GM19023 (cell line): ENCODE measurements around the gene DUSP10.

Experiments used
- ATAC-seq: cut with Tn5 transposase; IDR thresholded peaks from one replicate; pipeline ENCODE4 v1.9.1; 2021; ENCODE audit warnings: mild to moderate bottlenecking, moderate library complexity; ENCODE audit not compliant: unreplicated experiment

The DUSP10 gene

GRCh38 chr1:221715321-221716169, 26.3 kb downstream of the DUSP10 start:
- no peak for ATAC-seq

- no peak for ATAC-seq
Observed at GRCh38 chr1:221714227-221715152, 27.4 kb downstream of the DUSP10 start.

GRCh38 chr1:221712776-221713431, 29.0 kb downstream of the DUSP10 start:
- ATAC-seq = peak; percentile 57

- peak; percentile 45 for ATAC-seq
Observed at GRCh38 chr1:221712198-221712684, 29.6 kb downstream of the DUSP10 start.

GRCh38 chr1:221711656-221712055, 30.2 kb downstream of the DUSP10 start:
- ATAC-seq = no peak

GRCh38 chr1:221711063-221711577, 30.8 kb downstream of the DUSP10 start:
- no peak for ATAC-seq

GRCh38 chr1:221709854-221710253, 32.0 kb downstream of the DUSP10 start:
- ATAC-seq = no peak

GRCh38 chr1:221708987-221709386, 32.9 kb downstream of the DUSP10 start:
- ATAC-seq = peak; percentile 36

- ATAC-seq = peak; percentile 48
Observed at GRCh38 chr1:221708076-221708571, 33.8 kb downstream of the DUSP10 start.

GRCh38 chr1:221706876-221707582, 34.9 kb downstream of the DUSP10 start:
- no peak for ATAC-seq

- ATAC-seq = no peak
Observed at GRCh38 chr1:221706191-221706590, 35.7 kb downstream of the DUSP10 start.

- ATAC-seq = no peak
Observed at GRCh38 chr1:221704306-221704705, 37.6 kb downstream of the DUSP10 start.

- no peak for ATAC-seq
Observed at GRCh38 chr1:221701570-221702186, 40.2 kb downstream of the DUSP10 start.

- ATAC-seq = no peak
Observed at GRCh38 chr1:221700948-221701347, 40.9 kb downstream of the DUSP10 start.

GRCh38 chr1:221700536-221700935, 41.4 kb downstream of the DUSP10 start:
- no peak for ATAC-seq

GRCh38 chr1:221699978-221700519, 41.8 kb downstream of the DUSP10 start:
- no peak for ATAC-seq

- ATAC-seq = no peak
Observed at GRCh38 chr1:221699577-221699976, 42.3 kb downstream of the DUSP10 start.

GRCh38 chr1:221698579-221699349, 43.1 kb downstream of the DUSP10 start:
- no peak for ATAC-seq
